ENCODE data around the gene SARM1. TPM values are rescaled to one million over a fixed set of nuclear protein-coding genes. Genes with fewer than 3 reads are reported as not detected.

SARM1 gene
- total RNA-seq, 2 donors from 2014 or later, result 1.3 to 2.0 TPM

GRCh38 chr17:28357061-28357900 lies 14.2 kb upstream of the SARM1 start, which contains the start of gene POLDIP2:
TSS of gene POLDIP2 (minus strand) at chr17:28357527. CDS start at chr17:28357448, 79 bp downstream.
- Histone ChIP-seq H3K27ac (ENCODE audit: low read depth, low read length) (peak within 1 kb of the TSS; percentile 26), H3K9me3 (ENCODE audit: control insufficient read depth, low read length) (no peaks in the 10 kb centered on the region), H3K4me1 (ENCODE audit: control insufficient read depth, insufficient read depth, low read length) (peaks cover 3% of the 10 kb centered on the region), H3K27me3 (ENCODE audit: control insufficient read depth, insufficient read depth, low read length, poor library complexity, severe bottlenecking) (peaks cover 7% of the 10 kb centered on the region), H3K4me3 (ENCODE audit: low read length) (peak within 1 kb of the TSS; percentile 84), H3K9ac (ENCODE audit: extremely low read depth, low read length, poor library complexity, severe bottlenecking) (peak within 1 kb of the TSS; percentile 81), H3K36me3 (ENCODE audit: control insufficient read depth, insufficient read depth, low read length) (peaks cover 61% of the 10 kb centered on the region)
- Mint-ChIP-seq H3K4me1 (peaks cover 12% of the 10 kb centered on the region), H3K27ac (peak within 1 kb of the TSS; percentile 99), H3K4me3 (peak within 1 kb of the TSS; percentile 95), H3K36me3 (ENCODE audit: low read depth) (peaks cover 52% of the 10 kb centered on the region), H3K27me3 (ENCODE audit: insufficient read depth) (no peaks in the 10 kb centered on the region), H3K9me3 (no peaks in the 10 kb centered on the region)
- TF ChIP-seq, protein P1, sequence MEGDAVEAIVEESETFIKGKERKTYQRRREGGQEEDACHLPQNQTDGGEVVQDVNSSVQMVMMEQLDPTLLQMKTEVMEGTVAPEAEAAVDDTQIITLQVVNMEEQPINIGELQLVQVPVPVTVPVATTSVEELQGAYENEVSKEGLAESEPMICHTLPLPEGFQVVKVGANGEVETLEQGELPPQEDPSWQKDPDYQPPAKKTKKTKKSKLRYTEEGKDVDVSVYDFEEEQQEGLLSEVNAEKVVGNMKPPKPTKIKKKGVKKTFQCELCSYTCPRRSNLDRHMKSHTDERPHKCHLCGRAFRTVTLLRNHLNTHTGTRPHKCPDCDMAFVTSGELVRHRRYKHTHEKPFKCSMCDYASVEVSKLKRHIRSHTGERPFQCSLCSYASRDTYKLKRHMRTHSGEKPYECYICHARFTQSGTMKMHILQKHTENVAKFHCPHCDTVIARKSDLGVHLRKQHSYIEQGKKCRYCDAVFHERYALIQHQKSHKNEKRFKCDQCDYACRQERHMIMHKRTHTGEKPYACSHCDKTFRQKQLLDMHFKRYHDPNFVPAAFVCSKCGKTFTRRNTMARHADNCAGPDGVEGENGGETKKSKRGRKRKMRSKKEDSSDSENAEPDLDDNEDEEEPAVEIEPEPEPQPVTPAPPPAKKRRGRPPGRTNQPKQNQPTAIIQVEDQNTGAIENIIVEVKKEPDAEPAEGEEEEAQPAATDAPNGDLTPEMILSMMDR (conservative IDR thresholded peaks at IDR 0.05), result peak; percentile 15
- DNase-seq, result peak; percentile 99
- 0% methylated on average over 43 to 80 of the region's 80 CpGs for WGBS, 2 experiments (ENCODE audit: insufficient coverage in 1 of 2, insufficient read length in 1 of 2)

DNA sequence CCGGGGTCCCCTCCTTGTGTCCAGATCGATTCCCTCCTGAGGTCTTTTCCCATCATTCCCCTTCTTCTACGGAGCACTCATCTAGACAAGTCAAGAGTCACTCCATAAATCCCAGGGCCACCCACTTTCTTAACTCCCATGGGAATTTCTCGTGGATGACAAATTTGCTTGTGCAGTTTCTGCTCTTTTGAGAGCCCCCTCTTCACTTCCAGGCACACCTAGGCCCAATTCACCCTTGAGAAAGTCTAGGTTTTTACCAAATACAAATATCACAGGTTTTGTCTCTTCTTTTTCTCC lies 13.6 kb upstream of the SARM1 start:
- Mint-ChIP-seq H3K4me1 (peaks cover 12% of the 10 kb centered on the region), H3K4me3 (peak overlapping the region; percentile 95), H3K27me3 (ENCODE audit: insufficient read depth) (no peaks in the 10 kb centered on the region), H3K36me3 (ENCODE audit: low read depth) (peaks cover 50% of the 10 kb centered on the region), H3K9me3 (no peaks in the 10 kb centered on the region), H3K27ac (peak overlapping the region; percentile 99)
- TF ChIP-seq, protein P1 (conservative IDR thresholded peaks at IDR 0.05), result no peak
- peaks cover 3% of the 10 kb centered on the region for H3K4me1 ChIP-seq (ENCODE audit: control insufficient read depth, insufficient read depth, low read length)
- no peaks in the 10 kb centered on the region for H3K9me3 ChIP-seq (ENCODE audit: control insufficient read depth, low read length)
- peak overlapping the region; percentile 84 for H3K4me3 ChIP-seq (ENCODE audit: low read length)
- peak overlapping the region; percentile 81 for H3K9ac ChIP-seq (ENCODE audit: extremely low read depth, low read length, poor library complexity, severe bottlenecking)
- H3K36me3 ChIP-seq (ENCODE audit: control insufficient read depth, insufficient read depth, low read length), result peaks cover 59% of the 10 kb centered on the region
- peak overlapping the region; percentile 26 for H3K27ac ChIP-seq (ENCODE audit: low read depth, low read length)
- DNase-seq, result no peak
- 0 to 3% methylated on average over 4 of the region's 4 CpGs for WGBS, 2 experiments (ENCODE audit: insufficient coverage in 1 of 2, insufficient read length in 1 of 2)
- peaks cover 8% of the 10 kb centered on the region for H3K27me3 ChIP-seq (ENCODE audit: control insufficient read depth, insufficient read depth, low read length, poor library complexity, severe bottlenecking)

- H3K4me3 ChIP-seq (ENCODE audit: low read length), result no peak overlapping the region
Measured at GRCh38 chr17:28363186-28363585, 8.3 kb upstream of the SARM1 start.

More at GRCh38 chr17:28363186-28363585, 8.3 kb upstream of the SARM1 start:
- Mint-ChIP-seq H3K4me3 (no peak overlapping the region), H3K27ac (no peak overlapping the region), H3K9me3 (no peaks in the 10 kb centered on the region), H3K27me3 (ENCODE audit: insufficient read depth) (peaks cover 5% of the 10 kb centered on the region), H3K36me3 (ENCODE audit: low read depth) (peaks cover 37% of the 10 kb centered on the region), H3K4me1 (peaks cover 6% of the 10 kb centered on the region)
- Histone ChIP-seq H3K36me3 (ENCODE audit: control insufficient read depth, insufficient read depth, low read length) (peaks cover 33% of the 10 kb centered on the region), H3K27ac (ENCODE audit: low read depth, low read length) (no peak overlapping the region), H3K4me1 (ENCODE audit: control insufficient read depth, insufficient read depth, low read length) (peaks cover 3% of the 10 kb centered on the region), H3K27me3 (ENCODE audit: control insufficient read depth, insufficient read depth, low read length, poor library complexity, severe bottlenecking) (peaks cover 40% of the 10 kb centered on the region), H3K9me3 (ENCODE audit: control insufficient read depth, low read length) (no peaks in the 10 kb centered on the region), H3K9ac (ENCODE audit: extremely low read depth, low read length, poor library complexity, severe bottlenecking) (no peak overlapping the region)
- peak; percentile 36 for DNase-seq
- 68 to 90% methylated on average over 5 of the region's 5 CpGs for WGBS, 2 experiments (ENCODE audit: insufficient coverage in 1 of 2, insufficient read length in 1 of 2)
- TF ChIP-seq, protein P1 (conservative IDR thresholded peaks at IDR 0.05), result no peak
